ENCODE results near the gene RGS1.

RGS1 gene

DNA sequence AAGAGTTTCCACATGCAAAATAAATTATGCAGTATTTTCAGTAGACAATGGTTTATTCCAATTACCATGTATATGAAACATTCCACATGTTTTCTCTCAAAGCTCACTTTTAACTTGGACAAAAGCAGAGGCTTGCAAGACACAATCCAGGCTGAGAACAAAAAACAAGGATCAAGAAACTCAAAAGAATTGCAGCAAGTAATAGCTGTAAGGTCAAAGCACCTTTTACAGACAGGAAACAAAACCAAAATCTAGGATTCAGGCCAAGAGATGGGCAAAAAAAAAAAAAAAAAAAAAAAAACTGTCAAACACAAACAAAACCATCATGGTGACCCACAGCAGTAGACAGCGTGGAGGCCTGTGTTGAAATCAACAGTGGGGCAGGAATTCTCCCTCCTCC is 9.3 kb downstream of the RGS1 start:
- FAIRE-seq, result no peak

DNA sequence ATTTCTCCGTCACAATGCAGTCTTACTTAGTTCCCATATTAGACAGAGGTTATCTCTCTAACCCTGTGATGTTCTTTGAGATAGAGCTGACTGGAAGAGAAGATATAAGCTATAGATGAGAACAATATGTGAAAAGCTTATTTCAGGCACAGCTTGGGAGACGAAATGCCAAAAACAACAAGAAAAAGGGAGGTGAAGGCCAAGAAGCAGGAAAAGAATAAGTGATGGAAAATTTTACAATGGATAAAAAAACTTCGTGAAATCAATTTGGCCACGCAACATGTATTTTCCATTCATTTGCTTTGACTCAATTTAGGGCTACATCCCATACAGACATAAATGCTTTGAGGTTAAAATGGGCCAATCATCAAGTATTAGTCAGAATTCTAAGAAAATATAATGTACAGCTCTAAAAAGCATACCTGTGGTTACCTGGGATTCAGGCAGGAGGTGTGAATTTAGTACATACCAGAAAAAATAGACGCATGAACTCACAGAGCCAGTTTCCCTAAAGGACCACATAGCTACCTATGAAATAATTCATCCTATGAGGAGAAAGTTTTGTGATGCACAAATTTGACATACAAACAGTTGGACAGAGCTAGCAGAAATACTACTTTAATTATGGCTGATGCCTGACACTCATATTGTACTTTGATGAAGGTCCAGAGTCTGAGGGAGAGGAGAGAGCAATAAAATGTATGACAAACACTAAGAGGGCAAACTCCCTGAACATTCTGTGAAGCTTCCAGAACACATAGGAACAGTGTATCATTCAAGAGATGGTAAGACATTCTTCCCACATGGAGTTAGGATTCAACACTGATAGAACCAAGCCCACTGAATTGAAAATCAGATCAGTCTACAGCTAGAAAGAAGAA is 12.1 kb downstream of the RGS1 start:
- no peak for FAIRE-seq

DNA sequence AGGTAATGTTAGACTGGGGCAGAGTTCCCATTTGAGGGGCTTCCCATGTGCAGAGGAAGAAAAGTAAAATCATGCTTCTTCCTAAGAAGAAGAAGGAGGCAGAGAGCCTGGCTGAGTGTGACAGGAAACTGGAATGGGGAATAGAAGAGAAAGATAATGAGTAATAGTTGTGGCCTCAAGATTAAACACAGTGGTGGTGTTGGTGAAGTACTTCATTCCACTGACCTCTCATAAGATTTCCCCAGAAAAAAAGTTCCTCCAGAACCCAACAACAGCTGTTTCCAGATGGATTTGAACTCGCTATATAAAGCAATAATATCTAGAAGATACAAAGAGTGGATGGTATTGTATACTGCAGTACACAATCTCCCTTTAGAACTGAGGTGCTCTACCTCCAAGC is 13.0 kb downstream of the RGS1 start:
- no peak for FAIRE-seq

DNA sequence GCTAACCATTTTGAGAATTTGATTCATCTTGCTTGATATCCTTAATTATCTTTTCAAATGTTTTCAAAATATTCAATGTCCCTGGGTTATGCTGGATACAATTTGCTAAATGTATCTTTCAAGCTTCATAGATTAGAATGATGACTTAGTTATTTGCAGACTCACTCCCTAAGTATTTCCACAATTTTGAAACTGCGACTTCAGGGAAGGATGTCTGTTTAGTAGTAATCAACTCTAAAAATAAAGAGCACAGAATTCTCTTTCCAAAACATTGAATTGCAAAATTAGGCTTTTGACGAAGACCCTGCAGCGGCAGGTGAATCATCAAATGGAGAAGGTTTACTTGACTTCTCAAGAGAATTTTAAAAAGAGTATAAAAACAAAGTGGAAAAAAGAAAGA is 14.2 kb downstream of the RGS1 start:
- FAIRE-seq, result no peak

DNA sequence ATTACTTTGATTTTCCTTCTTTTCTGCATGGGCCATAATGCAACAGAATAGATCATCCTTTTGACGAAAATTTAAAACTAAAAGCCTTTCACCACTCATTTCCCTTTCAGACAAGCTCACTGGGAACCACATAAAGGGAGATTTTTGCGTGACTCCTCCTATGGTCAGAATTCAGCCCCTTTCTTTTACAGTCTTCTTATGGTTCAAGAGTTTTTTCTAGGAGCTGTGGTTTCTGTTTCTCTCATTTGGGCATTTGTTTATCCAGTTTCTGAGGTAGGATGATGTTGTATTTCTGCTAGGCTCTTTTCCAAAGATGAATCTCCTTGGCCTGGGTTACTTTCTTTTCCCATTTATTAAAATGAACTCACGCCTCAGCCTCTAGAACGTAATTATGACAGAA is 16.9 kb downstream of the RGS1 start:
- no peak for FAIRE-seq

DNA sequence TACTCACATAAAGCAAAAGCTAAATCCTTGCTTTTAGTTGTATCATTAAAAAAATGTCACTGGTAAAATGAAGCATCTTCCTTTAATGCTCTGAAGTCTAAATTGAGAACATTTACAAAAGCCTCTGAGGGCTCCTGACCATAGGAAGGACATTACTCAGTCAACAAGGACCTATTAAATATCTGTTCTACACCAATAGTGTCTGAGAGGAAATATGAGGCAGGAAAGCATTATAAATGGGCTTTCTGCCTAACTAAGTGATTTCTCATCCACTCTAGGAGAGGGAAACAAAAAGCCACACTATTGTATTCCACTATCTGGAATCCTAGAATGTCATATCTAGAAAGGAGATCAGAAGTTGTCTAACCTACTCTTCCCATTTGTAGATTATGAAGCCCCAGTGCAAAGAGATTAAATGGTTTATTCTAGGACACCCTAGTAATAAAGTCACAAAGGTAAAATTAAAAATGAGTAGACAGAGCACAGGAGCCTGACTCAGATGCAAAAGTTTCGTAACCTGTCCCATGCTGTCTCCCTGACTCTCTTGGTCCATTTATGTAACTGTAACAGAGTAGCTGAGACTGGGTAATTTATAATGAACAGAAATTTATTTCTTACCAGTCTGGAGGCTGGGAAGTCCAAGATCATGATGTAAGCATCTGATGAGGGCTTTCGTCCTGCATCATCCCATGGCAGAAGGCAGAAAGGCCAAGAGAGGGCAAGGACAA is 17.6 kb downstream of the RGS1 start:
- no peak for FAIRE-seq

DNA sequence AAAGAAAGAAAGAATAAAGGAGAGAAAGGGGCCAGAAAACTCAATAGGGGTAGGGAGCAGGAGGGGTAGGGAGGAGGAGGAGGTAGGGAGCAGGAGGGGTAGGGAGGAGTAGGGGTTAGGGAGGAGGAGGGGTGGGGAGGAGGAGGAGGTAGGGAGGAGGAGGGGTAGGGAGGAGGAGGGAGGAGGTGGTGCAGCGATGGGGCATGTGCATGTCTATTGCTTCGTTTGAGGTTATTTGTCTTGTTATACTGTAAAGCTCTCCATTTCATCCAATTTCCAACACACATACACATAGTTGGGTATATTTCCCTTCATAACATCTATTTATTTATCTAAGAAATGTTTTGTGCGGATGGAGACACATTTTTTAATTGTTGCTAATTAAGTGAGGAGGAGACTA is 19.7 kb downstream of the RGS1 start:
- FAIRE-seq, result no peak

DNA sequence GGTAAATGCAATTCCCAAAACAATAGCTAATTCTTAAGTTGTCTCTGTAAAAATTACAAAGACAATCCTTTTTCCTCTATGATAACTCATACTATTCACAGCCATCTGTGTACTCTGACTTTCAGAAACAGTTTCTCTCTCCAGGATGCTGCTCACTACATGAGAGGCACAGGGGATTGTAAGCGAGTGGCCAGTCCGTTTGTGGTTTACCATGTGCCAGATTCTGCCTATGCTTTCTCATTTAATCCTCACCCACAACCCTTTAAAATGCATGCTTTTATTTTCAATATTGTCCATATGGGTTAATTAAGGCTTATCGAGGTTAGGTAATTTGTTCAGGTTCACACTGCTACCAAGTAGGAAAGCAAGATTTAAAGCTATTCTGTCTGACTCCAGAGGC is 23.0 kb downstream of the RGS1 start:
- no peak for FAIRE-seq

DNA sequence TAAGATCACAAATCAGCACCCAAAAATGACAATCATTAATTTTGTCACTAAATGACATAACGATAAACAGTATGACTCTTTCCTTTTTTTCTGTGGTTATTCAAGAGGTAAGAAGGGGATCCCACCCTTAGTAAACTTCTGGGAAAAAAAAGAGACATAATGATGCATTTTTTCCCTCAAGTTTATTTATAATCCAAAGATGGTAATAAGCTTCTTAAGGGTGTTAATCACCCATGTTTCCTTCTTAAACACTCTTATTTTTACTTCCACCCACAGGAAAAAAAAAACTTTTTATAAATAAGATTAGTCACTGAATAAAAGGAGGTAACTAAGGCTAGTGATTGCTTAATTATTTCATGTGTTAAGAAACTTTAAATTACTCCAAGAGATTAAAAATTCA is 24.7 kb downstream of the RGS1 start:
- no peak for FAIRE-seq

DNA sequence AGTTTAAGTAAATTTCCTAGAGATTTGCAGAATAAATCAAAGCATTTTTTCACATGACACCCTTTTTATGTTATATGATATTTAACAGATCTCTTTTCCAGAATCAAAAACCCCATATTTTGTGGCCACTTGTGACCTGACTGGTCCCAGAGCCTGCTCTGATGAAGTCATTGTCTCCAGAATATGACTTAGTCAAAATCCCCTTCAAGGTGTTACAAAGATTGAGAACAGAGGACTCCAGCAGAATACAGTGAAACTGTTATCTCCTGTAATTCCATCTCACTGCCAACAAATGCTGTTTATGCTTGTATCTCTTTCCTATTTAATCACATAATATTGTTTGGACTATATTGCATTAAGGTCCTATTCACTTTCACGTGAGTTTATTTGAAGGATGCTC is 25.6 kb downstream of the RGS1 start:
- FAIRE-seq, result no peak

DNA sequence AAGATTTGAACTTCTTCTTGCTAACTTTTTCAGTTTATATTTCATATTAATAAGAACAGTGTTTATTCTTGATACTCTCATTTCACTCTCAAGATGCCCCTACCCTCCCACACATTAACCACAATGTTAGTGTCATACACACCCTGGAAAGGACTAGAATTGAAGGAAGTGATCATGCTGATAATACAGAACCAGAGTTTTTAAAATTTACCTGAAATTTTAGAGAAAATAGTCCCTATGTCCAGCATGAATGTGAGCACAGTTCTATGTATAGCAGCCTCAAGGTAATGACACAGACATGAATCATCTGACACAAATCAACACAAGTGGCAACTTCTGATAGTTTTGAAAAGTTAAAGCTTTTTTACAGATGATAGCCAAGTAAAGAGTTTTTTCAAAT is 26.0 kb downstream of the RGS1 start:
- no peak for FAIRE-seq

DNA sequence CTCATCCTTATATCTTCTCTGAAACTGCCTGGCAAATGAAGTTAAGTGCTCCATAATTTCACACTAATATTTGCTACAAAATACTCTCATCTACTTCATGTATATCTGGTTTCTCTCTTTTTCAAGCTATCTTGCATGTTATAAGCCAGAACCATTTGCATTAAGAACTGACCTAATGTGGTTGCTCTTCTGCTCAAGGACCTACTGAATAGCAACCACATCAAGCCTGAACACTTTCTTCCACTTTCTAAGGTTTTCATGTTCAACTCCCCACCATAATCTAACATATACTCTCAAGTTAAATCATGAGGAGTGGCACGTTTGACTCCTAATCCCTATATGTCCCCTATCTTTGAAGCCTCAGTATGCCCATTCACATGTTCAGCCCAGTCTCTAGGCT is 27.2 kb downstream of the RGS1 start:
- FAIRE-seq, result no peak

DNA sequence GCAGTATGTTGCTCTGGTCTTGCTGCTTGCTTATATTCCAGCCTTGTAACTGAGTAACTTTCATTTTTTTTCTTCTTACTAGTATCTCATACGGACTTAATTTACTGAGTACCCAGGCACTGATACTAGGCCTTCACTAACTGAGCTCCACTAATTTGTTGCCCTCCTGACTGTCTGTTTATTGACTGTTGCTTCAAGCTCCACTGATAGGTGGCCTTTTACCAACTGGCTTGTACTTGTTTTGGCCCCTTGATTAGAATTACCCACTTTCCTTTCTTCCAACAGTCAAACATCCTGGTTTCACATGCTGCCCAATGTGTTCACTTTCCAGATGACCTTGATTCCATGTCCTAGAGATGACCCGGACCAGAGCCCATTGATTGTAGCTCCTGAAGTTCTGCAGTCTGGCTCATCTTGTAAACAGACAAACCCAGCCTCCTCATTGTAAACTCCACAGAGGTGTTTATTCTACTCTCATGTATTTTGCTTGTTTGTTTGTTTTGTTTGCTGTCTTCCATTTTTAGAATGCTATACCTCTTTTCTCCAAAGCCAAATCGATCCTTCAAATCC is 27.7 kb downstream of the RGS1 start:
- FAIRE-seq, result no peak

DNA sequence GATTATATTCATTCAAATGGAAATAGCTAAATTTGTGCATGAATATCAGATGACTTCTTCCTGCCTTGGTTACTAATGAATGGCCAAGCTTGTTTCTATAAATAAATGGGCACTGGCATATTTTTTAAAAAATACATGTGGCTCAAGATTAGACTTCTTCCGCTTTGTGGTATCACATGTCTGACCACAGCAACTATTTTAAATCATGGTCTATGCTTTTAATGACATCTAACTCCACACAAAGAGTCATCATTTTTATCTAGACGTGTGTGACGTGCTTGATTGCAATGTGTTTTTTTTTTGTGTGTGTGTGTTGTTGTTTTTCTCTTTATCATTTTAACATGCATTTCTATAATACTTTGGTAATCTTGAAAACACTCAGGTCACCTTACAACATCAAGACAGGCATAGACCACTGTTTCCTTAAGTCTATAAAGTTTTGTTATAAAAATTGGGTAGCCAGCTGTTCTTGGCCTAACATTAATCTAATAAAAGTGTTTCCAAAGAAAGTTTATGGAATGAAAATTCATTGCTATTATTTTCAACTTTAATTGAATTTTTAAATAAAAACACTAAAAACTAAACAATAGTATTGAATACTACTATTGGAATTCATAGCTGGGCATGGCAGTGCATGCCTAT is 29.5 kb downstream of the RGS1 start:
- no peak for FAIRE-seq

DNA sequence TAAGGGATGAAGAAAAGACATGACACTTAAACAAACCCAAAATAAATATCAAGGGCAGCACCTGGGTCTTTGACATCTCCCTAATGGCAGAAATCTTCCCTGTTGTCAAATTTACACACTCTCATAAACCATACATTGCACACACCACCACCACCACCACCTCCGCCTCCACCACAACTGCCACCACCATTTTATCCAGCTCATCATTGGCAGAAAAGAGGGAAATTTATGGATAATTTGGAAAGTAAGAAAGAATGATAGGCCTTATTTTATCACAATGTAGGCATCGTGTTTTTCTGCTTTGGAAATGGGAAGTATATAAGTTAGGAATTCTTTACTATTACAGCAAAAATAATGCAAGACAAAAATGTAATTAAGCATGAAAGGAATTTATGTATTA is 33.1 kb downstream of the RGS1 start:
- no peak for FAIRE-seq

DNA sequence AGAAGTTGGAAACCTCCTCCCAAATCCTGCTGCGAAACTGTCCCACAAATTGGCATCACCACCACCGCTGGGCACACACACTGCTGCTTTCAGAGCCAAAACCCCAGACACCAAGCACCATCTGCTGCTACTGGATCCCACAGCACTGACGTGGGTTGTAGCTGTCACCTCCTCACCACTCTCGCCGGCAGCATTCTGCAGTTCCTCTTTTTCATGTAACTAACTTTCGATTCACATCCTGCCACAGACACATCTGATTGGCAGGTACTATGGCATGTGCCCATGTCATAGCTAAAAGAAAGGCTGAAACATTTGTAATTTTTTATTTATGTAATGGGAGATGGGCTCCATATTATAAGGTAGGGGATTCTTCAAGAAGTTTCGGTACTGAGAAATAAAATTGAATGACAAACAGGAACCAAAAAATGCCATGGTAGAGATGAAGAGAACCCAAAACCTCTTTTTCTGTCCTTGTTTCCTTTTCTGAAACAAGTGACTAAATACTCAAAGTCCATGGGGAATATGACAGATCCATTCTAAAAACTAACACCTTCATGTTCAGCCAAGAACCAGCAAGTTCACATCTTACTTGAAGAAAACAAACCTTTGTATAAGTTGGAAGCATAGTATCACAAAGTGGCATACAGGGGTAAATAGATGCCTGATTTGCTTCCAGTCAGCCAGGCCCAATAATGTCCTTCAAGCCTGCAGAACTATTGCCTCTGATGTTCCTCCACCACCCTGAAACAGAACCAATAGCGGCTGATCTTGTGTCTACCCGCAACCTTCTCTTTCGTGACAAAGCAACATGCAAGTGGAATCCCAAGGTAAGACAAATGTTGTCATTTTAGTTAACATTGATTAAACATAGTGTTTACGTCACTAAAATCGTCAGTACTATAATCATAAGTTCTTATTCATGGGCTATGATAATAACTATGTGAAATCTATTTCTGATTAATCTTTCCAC is 33.8 kb downstream of the RGS1 start:
- FAIRE-seq, result no peak

DNA sequence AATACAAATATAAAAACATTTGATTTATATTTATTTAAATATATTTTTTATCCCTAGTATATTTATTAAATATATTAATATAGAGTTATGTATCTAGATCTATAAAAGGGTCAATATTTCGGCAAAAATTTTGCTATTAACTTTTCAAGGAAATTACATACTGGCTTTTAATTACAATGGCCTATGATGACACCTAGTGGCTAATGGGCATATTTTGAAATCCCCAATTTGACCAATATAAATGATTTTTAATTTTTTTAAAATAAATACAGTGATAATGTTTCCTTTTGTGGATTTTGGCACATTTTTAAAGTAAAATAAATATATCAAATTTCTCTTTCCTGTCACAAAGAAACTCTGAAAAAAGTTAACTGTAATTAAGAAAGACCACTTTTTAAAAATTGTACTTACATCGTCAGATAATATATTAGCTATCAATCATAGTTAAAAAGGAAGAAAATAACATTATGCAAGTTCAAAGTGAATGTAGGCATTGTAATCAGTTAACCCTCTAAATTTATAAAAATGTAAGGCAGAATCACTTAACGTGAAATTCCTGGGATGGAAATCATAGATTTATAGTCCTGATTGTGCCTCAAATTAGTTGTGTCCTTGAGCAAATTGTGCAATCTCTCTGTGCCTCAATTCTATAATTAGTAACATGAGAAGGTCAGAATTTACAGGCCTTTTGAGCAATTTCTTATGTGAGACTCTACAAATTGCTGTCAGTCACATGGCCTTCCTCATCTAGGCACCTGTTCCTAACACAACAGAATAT is 34.7 kb downstream of the RGS1 start:
- peak; percentile 99 for FAIRE-seq

DNA sequence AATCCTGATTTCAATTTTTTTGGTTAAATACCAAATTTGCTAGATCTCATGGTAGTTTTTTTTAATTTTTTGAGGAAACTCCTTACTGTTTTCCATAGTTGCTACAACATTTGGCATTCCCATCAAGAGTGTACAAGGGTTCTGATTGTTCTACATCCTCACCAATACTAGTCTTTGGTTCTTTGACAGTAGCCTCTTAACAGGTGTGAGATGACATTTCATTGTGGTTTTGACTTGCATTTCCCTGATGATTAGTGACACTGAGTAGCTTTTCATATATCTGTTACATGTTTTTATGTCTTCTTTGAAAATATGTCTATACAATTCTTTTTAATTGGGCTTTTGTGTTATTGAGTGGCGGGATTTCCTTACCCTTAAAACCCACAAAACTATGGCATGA is 39.5 kb downstream of the RGS1 start:
- no peak for FAIRE-seq

DNA sequence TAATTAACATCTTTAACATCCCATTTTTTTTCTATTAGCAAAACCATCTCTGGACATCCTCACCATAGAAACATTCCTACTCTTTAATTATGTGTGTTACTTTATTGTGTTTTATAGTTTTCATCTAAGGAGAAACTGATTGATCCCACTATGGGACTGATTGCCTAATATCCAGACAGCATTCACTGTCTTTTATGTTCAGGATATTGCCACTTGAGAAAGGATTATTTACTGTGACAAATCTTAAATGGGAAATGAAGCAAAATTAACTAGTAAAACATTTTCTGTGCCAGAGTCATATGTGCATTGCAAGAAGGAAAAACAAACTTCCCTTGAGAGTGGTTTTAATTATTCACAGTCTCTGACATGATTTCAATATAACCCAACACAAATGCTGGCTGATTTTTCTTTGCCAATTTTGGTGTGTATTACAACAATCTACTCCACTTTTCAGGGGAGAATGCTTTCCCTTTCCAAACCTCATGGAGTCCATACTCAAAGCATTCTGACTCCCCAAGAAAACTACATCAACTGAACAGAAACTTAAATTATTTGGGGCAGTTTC is 44.6 kb downstream of the RGS1 start:
- no peak for FAIRE-seq

DNA sequence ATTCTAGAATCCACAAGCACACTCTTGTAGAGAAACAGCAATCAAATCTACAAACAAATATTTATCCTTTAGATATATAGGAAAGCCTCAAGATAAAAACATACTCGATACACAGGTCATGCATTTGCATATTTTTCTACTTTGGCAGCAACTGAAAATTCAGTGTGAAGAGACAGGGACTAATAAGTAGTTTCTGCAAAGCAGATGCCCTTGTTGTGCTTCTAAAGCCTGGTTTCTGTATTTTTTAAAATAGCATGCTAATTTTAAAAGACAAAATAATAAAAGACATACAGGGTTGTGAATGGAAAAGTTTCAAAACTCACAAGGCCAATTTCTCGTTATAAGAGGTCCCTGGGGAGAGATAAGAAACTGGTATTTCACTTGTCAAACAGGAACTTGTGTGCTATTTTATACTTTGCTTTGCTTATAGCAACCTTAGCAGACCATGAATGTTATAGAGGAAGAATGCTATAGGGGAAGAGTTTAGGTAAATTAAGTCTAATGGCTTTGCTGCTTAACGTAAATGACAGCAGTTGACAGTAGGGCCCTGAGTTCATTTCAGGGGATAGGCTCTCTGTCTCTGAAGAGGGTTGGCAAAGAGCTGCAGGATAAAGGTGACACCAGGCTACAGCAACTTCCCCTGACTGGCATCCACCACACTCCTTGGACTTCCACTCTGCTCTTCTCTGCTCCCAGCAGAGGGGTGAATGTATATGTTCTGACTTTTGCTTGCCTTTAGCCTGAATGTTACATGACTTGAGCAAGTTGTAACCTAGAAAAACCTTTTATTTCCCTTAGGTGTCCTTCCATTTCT is 51.0 kb downstream of the RGS1 start:
- FAIRE-seq, result no peak

Measured in A204.1 (cell line).